CD8-positive, alpha-beta memory T cell (primary cell): ENCODE measurements around the gene KLK3. TPM values are rescaled to one million over a fixed set of nuclear protein-coding genes. Genes with fewer than 3 reads are reported as not detected.

Experiments used
- CTCF ChIA-PET: fragments of 350-600 bp; sonication (Branson Sonifier 250); formaldehyde crosslinking; loops from one replicate; lab custom pipeline; 2021; ENCODE audit warnings: antibody characterized with exemption; lab: Charles Lee
- POLR2A ChIA-PET: fragments of 350-600 bp; sonication (Branson Sonifier 250); formaldehyde crosslinking; loops from one replicate; lab custom pipeline; 2021; ENCODE audit warnings: antibody characterized with exemption; lab: Charles Lee
- DNase-seq, 5 donors: peaks; one replicate each; pipeline versions ENCODE4 v3.0.0 to v3.0.0-alpha.2; 2020 to 2022; ENCODE audit warnings: mixed read lengths in 1 of 5
- H3K27ac ChIP-seq: one replicate; pipeline ENCODE4 v1.7.0; 2013; ENCODE audit warnings: low read depth, mild to moderate bottlenecking, low read length, moderate library complexity
- H3K27me3 ChIP-seq: 2 replicates; pipeline ENCODE4 v1.7.0; 2013; ENCODE audit warnings: low read length, mild to moderate bottlenecking; ENCODE audit not compliant: insufficient read depth, poor library complexity, severe bottlenecking
- H3K36me3 ChIP-seq: 2 replicates; pipeline ENCODE4 v1.7.0; 2013; ENCODE audit warnings: mild to moderate bottlenecking, low read length, moderate library complexity; ENCODE audit not compliant: insufficient read depth
- H3K4me1 ChIP-seq: 2 replicates; pipeline ENCODE4 v1.7.0; 2013; ENCODE audit warnings: mild to moderate bottlenecking, low read length, moderate library complexity; ENCODE audit not compliant: insufficient read depth
- H3K4me3 ChIP-seq: 2 replicates; pipeline ENCODE4 v1.7.0; 2013; ENCODE audit warnings: mild to moderate bottlenecking, low read length
- H3K9me3 ChIP-seq: 2 replicates; pipeline ENCODE4 v1.7.0; 2013; ENCODE audit warnings: mild to moderate bottlenecking, low read length
- H3K27ac Mint-ChIP-seq, 8 donors: one replicate each; pipeline ENCODE4 v1.8.0; 2020 to 2021; ENCODE audit warnings: mixed read lengths in 8 of 8, mild to moderate bottlenecking in 6 of 8, inconsistent platforms in 3 of 8, moderate library complexity in 3 of 8
- H3K27me3 Mint-ChIP-seq, 2 donors: one replicate each; pipeline ENCODE4 v1.8.0; 2020 to 2021; ENCODE audit warnings: mixed read lengths in 2 of 2, mild to moderate bottlenecking in 1 of 2, moderate library complexity in 1 of 2
- H3K36me3 Mint-ChIP-seq, 3 donors: one replicate each; pipeline ENCODE4 v1.8.0; 2020 to 2021; ENCODE audit warnings: mixed read lengths in 3 of 3, inconsistent platforms in 1 of 3, mild to moderate bottlenecking in 1 of 3
- H3K4me1 Mint-ChIP-seq, 3 donors: one replicate each; pipeline ENCODE4 v1.8.0; 2020 to 2021; ENCODE audit warnings: mixed read lengths in 3 of 3, inconsistent platforms in 1 of 3, mild to moderate bottlenecking in 1 of 3
- H3K4me3 Mint-ChIP-seq, 7 donors: one replicate each; pipeline ENCODE4 v1.8.0; 2020 to 2021; ENCODE audit warnings: mixed read lengths in 7 of 7, mild to moderate bottlenecking in 6 of 7, moderate library complexity in 4 of 7, inconsistent platforms in 2 of 7
- H3K9me3 Mint-ChIP-seq, 5 donors: one replicate each; pipeline ENCODE4 v1.8.0; 2020 to 2022; ENCODE audit warnings: mixed read lengths in 5 of 5, mild to moderate bottlenecking in 3 of 5, moderate library complexity in 2 of 5, inconsistent platforms in 1 of 5
- polyA plus RNA-seq: library from polyadenylated mRNA; unstranded; fragments of 300-500 nt; fragmentation: Illumina TruSeq; gene quantifications from one replicate; pipeline ENCODE4 v1.2.3, GENCODE V29; 2021
- total RNA-seq, 2 experiments: library from RNA; stranded (reverse); gene quantifications; one replicate each; pipeline ENCODE4 v1.2.3, GENCODE V29; 2021

KLK3 gene
- total and polyA plus RNA-seq, 3 experiments from 2014 or later: not detected

DNA sequence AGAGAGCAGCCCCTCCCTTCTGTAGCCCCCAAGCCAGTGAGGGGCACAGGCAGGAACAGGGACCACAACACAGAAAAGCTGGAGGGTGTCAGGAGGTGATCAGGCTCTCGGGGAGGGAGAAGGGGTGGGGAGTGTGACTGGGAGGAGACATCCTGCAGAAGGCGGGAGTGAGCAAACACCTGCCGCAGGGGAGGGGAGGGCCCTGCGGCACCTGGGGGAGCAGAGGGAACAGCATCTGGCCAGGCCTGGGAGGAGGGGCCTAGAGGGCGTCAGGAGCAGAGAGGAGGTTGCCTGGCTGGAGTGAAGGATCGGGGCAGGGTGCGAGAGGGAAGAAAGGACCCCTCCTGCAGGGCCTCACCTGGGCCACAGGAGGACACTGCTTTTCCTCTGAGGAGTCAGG is 4.2 kb downstream of the KLK3 start:
- Histone ChIP-seq H3K9me3 (no peaks in the 10 kb centered on the region), H3K4me3 (no peak overlapping the region), H3K4me1 (no peaks in the 10 kb centered on the region), H3K27me3 (peaks cover 3% of the 10 kb centered on the region), H3K36me3 (no peaks in the 10 kb centered on the region), H3K27ac (no peak overlapping the region)
- no peak overlapping the region for H3K4me3 Mint-ChIP-seq
- H3K27me3 Mint-ChIP-seq: peaks cover 28 to 73% of the 10 kb centered on the region in 2 donors
- no peak for DNase-seq
- no peaks in the 10 kb centered on the region for H3K4me1 Mint-ChIP-seq
- POLR2A ChIA-PET: no interaction called here
- H3K27ac Mint-ChIP-seq: no peak overlapping the region
- CTCF ChIA-PET: no interaction called here
- no peaks in the 10 kb centered on the region for H3K36me3 Mint-ChIP-seq
- peaks cover 0 to 9% (median 0%) of the 10 kb centered on the region in 5 donors for H3K9me3 Mint-ChIP-seq

DNA sequence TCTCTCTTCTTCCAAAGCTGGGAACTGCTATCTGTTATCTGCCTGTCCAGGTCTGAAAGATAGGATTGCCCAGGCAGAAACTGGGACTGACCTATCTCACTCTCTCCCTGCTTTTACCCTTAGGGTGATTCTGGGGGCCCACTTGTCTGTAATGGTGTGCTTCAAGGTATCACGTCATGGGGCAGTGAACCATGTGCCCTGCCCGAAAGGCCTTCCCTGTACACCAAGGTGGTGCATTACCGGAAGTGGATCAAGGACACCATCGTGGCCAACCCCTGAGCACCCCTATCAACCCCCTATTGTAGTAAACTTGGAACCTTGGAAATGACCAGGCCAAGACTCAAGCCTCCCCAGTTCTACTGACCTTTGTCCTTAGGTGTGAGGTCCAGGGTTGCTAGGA is 5.1 kb downstream of the KLK3 start:
- Mint-ChIP-seq H3K4me1 (no peaks in the 10 kb centered on the region), H3K4me3 (no peak overlapping the region), H3K27ac (no peak overlapping the region), H3K27me3 (peaks cover 28 to 67% of the 10 kb centered on the region in 2 donors), H3K36me3 (no peaks in the 10 kb centered on the region), H3K9me3 (peaks cover 0 to 9% (median 0%) of the 10 kb centered on the region in 5 donors)
- ChIA-PET POLR2A (no interaction called here), CTCF (no interaction called here)
- H3K27ac ChIP-seq: no peak overlapping the region
- H3K36me3 ChIP-seq: no peaks in the 10 kb centered on the region
- no peak overlapping the region for H3K4me3 ChIP-seq
- H3K4me1 ChIP-seq: no peaks in the 10 kb centered on the region
- DNase-seq: no peak
- H3K27me3 ChIP-seq: peaks cover 3% of the 10 kb centered on the region
- no peaks in the 10 kb centered on the region for H3K9me3 ChIP-seq

DNA sequence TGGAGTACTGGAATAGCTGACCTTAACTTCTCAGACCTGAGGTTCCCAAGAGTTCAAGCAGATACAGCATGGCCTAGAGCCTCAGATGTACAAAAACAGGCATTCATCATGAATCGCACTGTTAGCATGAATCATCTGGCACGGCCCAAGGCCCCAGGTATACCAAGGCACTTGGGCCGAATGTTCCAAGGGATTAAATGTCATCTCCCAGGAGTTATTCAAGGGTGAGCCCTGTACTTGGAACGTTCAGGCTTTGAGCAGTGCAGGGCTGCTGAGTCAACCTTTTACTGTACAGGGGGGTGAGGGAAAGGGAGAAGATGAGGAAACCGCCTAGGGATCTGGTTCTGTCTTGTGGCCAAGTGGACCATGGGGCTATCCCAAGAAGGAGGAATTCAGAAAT is 6.3 kb downstream of the KLK3 start:
- CTCF ChIA-PET: no interaction called here
- no peak overlapping the region for H3K27ac Mint-ChIP-seq
- H3K36me3 ChIP-seq: no peaks in the 10 kb centered on the region

DNA sequence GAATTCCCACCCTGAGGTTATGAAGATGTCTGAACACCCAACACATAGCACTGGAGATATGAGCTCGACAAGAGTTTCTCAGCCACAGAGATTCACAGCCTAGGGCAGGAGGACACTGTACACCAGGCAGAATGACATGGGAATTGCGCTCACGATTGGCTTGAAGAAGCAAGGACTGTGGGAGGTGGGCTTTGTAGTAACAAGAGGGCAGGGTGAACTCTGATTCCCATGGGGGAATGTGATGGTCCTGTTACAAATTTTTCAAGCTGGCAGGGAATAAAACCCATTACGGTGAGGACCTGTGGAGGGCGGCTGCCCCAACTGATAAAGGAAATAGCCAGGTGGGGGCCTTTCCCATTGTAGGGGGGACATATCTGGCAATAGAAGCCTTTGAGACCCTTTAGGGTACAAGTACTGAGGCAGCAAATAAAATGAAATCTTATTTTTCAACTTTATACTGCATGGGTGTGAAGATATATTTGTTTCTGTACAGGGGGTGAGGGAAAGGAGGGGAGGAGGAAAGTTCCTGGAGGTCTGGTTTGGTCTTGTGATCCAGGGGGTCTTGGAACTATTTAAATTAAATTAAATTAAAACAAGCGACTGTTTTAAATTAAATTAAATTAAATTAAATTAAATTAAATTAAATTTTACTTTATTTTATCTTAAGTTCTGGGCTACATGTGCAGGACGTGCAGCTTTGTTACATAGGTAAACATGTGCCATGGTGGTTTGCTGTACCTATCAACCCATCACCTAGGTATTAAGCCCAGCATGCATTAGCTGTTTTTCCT is 7.0 kb downstream of the KLK3 start:
- peaks cover 0 to 9% (median 0%) of the 10 kb centered on the region in 5 donors for H3K9me3 Mint-ChIP-seq
- H3K4me1 Mint-ChIP-seq: no peaks in the 10 kb centered on the region
- H3K27me3 Mint-ChIP-seq: peaks cover 20 to 58% of the 10 kb centered on the region in 2 donors
- no peak overlapping the region for H3K27ac Mint-ChIP-seq
- ChIA-PET CTCF (no interaction called here), POLR2A (no interaction called here)
- H3K4me1 ChIP-seq: no peaks in the 10 kb centered on the region
- H3K36me3 ChIP-seq: no peaks in the 10 kb centered on the region
- H3K36me3 Mint-ChIP-seq: no peaks in the 10 kb centered on the region
- H3K27me3 ChIP-seq: peaks cover 3% of the 10 kb centered on the region
- H3K27ac ChIP-seq: no peak overlapping the region
- H3K4me3 Mint-ChIP-seq: no peak overlapping the region
- H3K9me3 ChIP-seq: no peaks in the 10 kb centered on the region
- DNase-seq: no peak
- no peak overlapping the region for H3K4me3 ChIP-seq

More for the DNA sequence above, 6.3 kb downstream of the KLK3 start:
- Mint-ChIP-seq H3K36me3 (no peaks in the 10 kb centered on the region), H3K4me1 (no peaks in the 10 kb centered on the region), H3K4me3 (no peak overlapping the region), H3K9me3 (peaks cover 0 to 9% (median 0%) of the 10 kb centered on the region in 5 donors), H3K27me3 (peaks cover 21 to 58% of the 10 kb centered on the region in 2 donors)
- no peak overlapping the region for H3K4me3 ChIP-seq
- POLR2A ChIA-PET: no interaction called here
- no peaks in the 10 kb centered on the region for H3K4me1 ChIP-seq
- H3K27ac ChIP-seq: no peak overlapping the region
- H3K9me3 ChIP-seq: no peaks in the 10 kb centered on the region
- peaks cover 3% of the 10 kb centered on the region for H3K27me3 ChIP-seq
- DNase-seq: no peak

DNA sequence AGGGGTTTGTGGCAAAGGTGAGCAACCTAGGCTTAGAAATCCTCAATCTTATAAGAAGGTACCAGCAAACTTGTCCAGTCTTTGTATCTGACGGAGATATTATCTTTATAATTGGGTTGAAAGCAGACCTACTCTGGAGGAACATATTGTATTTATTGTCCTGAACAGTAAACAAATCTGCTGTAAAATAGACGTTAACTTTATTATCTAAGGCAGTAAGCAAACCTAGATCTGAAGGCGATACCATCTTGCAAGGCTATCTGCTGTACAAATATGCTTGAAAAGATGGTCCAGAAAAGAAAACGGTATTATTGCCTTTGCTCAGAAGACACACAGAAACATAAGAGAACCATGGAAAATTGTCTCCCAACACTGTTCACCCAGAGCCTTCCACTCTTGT is 14.8 kb downstream of the KLK3 start:
- H3K4me1 Mint-ChIP-seq: no peaks in the 10 kb centered on the region
- peaks cover 14 to 53% of the 10 kb centered on the region in 2 donors for H3K27me3 Mint-ChIP-seq
- no peaks in the 10 kb centered on the region for H3K9me3 ChIP-seq
- H3K36me3 ChIP-seq: no peaks in the 10 kb centered on the region
- H3K4me3 Mint-ChIP-seq: no peak overlapping the region
- ChIA-PET POLR2A (no interaction called here), CTCF (no interaction called here)
- peaks cover 0 to 3% (median 0%) of the 10 kb centered on the region in 5 donors for H3K9me3 Mint-ChIP-seq
- no peak overlapping the region for H3K27ac ChIP-seq
- no peak overlapping the region for H3K4me3 ChIP-seq
- DNase-seq: no peak
- H3K27ac Mint-ChIP-seq: no peak overlapping the region
- H3K36me3 Mint-ChIP-seq: no peaks in the 10 kb centered on the region
- H3K27me3 ChIP-seq: no peaks in the 10 kb centered on the region
- no peaks in the 10 kb centered on the region for H3K4me1 ChIP-seq

DNA sequence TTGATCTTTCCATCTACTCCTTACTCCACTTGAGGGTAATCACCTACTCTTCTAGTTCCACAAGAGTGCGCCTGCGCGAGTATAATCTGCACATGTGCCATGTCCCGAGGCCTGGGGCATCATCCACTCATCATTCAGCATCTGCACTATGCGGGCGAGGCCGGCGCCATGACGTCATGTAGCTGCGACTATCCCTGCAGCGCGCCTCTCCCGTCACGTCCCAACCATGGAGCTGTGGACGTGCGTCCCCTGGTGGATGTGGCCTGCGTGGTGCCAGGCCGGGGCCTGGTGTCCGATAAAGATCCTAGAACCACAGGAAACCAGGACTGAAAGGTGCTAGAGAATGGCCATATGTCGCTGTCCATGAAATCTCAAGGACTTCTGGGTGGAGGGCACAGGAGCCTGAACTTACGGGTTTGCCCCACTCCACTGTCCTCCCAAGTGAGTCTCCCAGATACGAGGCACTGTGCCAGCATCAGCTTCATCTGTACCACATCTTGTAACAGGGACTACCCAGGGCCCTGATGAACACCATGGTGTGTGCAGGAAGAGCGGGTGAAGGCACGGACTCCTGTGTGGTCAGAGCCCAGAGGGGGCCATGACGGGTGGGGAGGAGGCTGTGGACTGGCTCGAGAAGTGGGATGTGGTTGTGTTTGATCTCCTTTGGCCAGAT is 15.8 kb downstream of the KLK3 start:
- Histone ChIP-seq H3K4me1 (no peaks in the 10 kb centered on the region), H3K4me3 (no peak overlapping the region), H3K27me3 (no peaks in the 10 kb centered on the region), H3K9me3 (no peaks in the 10 kb centered on the region), H3K36me3 (no peaks in the 10 kb centered on the region), H3K27ac (no peak overlapping the region)
- peaks cover 0 to 3% (median 0%) of the 10 kb centered on the region in 5 donors for H3K9me3 Mint-ChIP-seq
- DNase-seq: no peak
- H3K4me1 Mint-ChIP-seq: no peaks in the 10 kb centered on the region
- H3K36me3 Mint-ChIP-seq: no peaks in the 10 kb centered on the region
- peaks cover 14 to 53% of the 10 kb centered on the region in 2 donors for H3K27me3 Mint-ChIP-seq
- H3K4me3 Mint-ChIP-seq: no peak overlapping the region
- ChIA-PET CTCF (no interaction called here), POLR2A (no interaction called here)
- no peak overlapping the region for H3K27ac Mint-ChIP-seq

DNA sequence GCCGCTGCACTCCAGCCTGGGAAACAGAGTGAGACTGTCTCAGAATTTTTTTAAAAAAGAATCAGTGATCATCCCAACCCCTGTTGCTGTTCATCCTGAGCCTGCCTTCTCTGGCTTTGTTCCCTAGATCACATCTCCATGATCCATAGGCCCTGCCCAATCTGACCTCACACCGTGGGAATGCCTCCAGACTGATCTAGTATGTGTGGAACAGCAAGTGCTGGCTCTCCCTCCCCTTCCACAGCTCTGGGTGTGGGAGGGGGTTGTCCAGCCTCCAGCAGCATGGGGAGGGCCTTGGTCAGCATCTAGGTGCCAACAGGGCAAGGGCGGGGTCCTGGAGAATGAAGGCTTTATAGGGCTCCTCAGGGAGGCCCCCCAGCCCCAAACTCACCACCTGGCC is 18.3 kb downstream of the KLK3 start, which contains the start of gene KLK2:
Gene KLK2, plus strand, starts transcription at position 384 of the 400 bp plus-strand sequence. CDS start 35 bp downstream, outside the sequence.
- POLR2A ChIA-PET: no interaction called here
- Mint-ChIP-seq H3K9me3 (peaks cover 0 to 3% (median 0%) of the 10 kb centered on the region in 5 donors), H3K4me1 (no peaks in the 10 kb centered on the region), H3K27ac (no peak within 1 kb of the TSS), H3K36me3 (no peaks in the 10 kb centered on the region), H3K4me3 (no peak within 1 kb of the TSS), H3K27me3 (peaks cover 12 to 38% of the 10 kb centered on the region in 2 donors)
- no peaks in the 10 kb centered on the region for H3K4me1 ChIP-seq
- H3K4me3 ChIP-seq: no peak within 1 kb of the TSS
- H3K27me3 ChIP-seq: peaks cover 4% of the 10 kb centered on the region
- DNase-seq: no peak
- no peak within 1 kb of the TSS for H3K27ac ChIP-seq
- H3K36me3 ChIP-seq: no peaks in the 10 kb centered on the region
- no peaks in the 10 kb centered on the region for H3K9me3 ChIP-seq
- CTCF ChIA-PET: no interaction called here

DNA sequence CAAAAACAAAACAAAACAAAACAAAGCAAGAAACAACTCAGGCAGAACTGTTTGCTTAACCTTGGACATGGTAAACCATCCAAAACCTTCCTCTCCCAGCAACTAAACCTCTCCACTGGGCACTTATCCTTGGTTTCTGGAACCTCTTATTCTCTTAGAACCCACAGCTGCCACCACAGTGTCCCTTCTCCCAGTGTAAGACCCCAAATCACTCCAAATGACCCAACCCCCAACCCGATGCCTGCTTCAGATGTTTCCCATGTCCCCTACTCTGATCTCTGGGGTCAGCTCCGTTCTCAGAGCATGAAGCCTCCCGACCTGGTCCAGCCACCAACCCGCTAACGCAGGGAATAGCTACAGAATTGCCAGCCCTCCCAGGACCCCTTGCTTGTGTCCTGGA is 19.5 kb downstream of the KLK3 start:
- ChIA-PET CTCF (no interaction called here), POLR2A (no interaction called here)
- Histone ChIP-seq H3K36me3 (no peaks in the 10 kb centered on the region), H3K4me3 (no peak overlapping the region), H3K27me3 (peaks cover 7% of the 10 kb centered on the region), H3K9me3 (no peaks in the 10 kb centered on the region), H3K4me1 (no peaks in the 10 kb centered on the region), H3K27ac (no peak overlapping the region)
- no peak for DNase-seq
- H3K4me1 Mint-ChIP-seq: no peaks in the 10 kb centered on the region
- H3K36me3 Mint-ChIP-seq: no peaks in the 10 kb centered on the region
- H3K9me3 Mint-ChIP-seq: peaks cover 0 to 3% (median 0%) of the 10 kb centered on the region in 5 donors
- H3K4me3 Mint-ChIP-seq: no peak overlapping the region
- peaks cover 19 to 42% of the 10 kb centered on the region in 2 donors for H3K27me3 Mint-ChIP-seq
- H3K27ac Mint-ChIP-seq: no peak overlapping the region
